CD8-positive, alpha-beta memory T cell (primary cell): ENCODE results near the gene SRRM4. TPM values are rescaled to one million over a fixed set of nuclear protein-coding genes. Genes with fewer than 3 reads are reported as not detected.

ENCODE experiments used
- CTCF ChIA-PET: fragments of 350-600 bp; sonication (Branson Sonifier 250); formaldehyde crosslinking; loops from one replicate; lab custom pipeline; 2021; ENCODE audit warnings: antibody characterized with exemption; lab: Charles Lee
- POLR2A ChIA-PET: fragments of 350-600 bp; sonication (Branson Sonifier 250); formaldehyde crosslinking; loops from one replicate; lab custom pipeline; 2021; ENCODE audit warnings: antibody characterized with exemption; lab: Charles Lee
- DNase-seq, 5 donors: peaks; one replicate each; pipeline versions ENCODE4 v3.0.0 to v3.0.0-alpha.2; 2020 to 2022; ENCODE audit warnings: mixed read lengths in 1 of 5
- H3K27ac ChIP-seq: one replicate; pipeline ENCODE4 v1.7.0; 2013; ENCODE audit warnings: low read depth, mild to moderate bottlenecking, low read length, moderate library complexity
- H3K27me3 ChIP-seq: 2 replicates; pipeline ENCODE4 v1.7.0; 2013; ENCODE audit warnings: low read length, mild to moderate bottlenecking; ENCODE audit not compliant: insufficient read depth, poor library complexity, severe bottlenecking
- H3K36me3 ChIP-seq: 2 replicates; pipeline ENCODE4 v1.7.0; 2013; ENCODE audit warnings: mild to moderate bottlenecking, low read length, moderate library complexity; ENCODE audit not compliant: insufficient read depth
- H3K4me1 ChIP-seq: 2 replicates; pipeline ENCODE4 v1.7.0; 2013; ENCODE audit warnings: mild to moderate bottlenecking, low read length, moderate library complexity; ENCODE audit not compliant: insufficient read depth
- H3K4me3 ChIP-seq: 2 replicates; pipeline ENCODE4 v1.7.0; 2013; ENCODE audit warnings: mild to moderate bottlenecking, low read length
- H3K9me3 ChIP-seq: 2 replicates; pipeline ENCODE4 v1.7.0; 2013; ENCODE audit warnings: mild to moderate bottlenecking, low read length
- H3K27ac Mint-ChIP-seq, 8 donors: one replicate each; pipeline ENCODE4 v1.8.0; 2020 to 2021; ENCODE audit warnings: mixed read lengths in 8 of 8, mild to moderate bottlenecking in 6 of 8, inconsistent platforms in 3 of 8, moderate library complexity in 3 of 8
- H3K27me3 Mint-ChIP-seq, 2 donors: one replicate each; pipeline ENCODE4 v1.8.0; 2020 to 2021; ENCODE audit warnings: mixed read lengths in 2 of 2, mild to moderate bottlenecking in 1 of 2, moderate library complexity in 1 of 2
- H3K36me3 Mint-ChIP-seq, 3 donors: one replicate each; pipeline ENCODE4 v1.8.0; 2020 to 2021; ENCODE audit warnings: mixed read lengths in 3 of 3, inconsistent platforms in 1 of 3, mild to moderate bottlenecking in 1 of 3
- H3K4me1 Mint-ChIP-seq, 3 donors: one replicate each; pipeline ENCODE4 v1.8.0; 2020 to 2021; ENCODE audit warnings: mixed read lengths in 3 of 3, inconsistent platforms in 1 of 3, mild to moderate bottlenecking in 1 of 3
- H3K4me3 Mint-ChIP-seq, 7 donors: one replicate each; pipeline ENCODE4 v1.8.0; 2020 to 2021; ENCODE audit warnings: mixed read lengths in 7 of 7, mild to moderate bottlenecking in 6 of 7, moderate library complexity in 4 of 7, inconsistent platforms in 2 of 7
- H3K9me3 Mint-ChIP-seq, 5 donors: one replicate each; pipeline ENCODE4 v1.8.0; 2020 to 2022; ENCODE audit warnings: mixed read lengths in 5 of 5, mild to moderate bottlenecking in 3 of 5, moderate library complexity in 2 of 5, inconsistent platforms in 1 of 5
- polyA plus RNA-seq: library from polyadenylated mRNA; unstranded; fragments of 300-500 nt; fragmentation: Illumina TruSeq; gene quantifications from one replicate; pipeline ENCODE4 v1.2.3, GENCODE V29; 2021
- total RNA-seq, 2 experiments: library from RNA; stranded (reverse); gene quantifications; one replicate each; pipeline ENCODE4 v1.2.3, GENCODE V29; 2021

SRRM4 gene
- total and polyA plus RNA-seq, 3 experiments from 2014 or later: not detected

DNA sequence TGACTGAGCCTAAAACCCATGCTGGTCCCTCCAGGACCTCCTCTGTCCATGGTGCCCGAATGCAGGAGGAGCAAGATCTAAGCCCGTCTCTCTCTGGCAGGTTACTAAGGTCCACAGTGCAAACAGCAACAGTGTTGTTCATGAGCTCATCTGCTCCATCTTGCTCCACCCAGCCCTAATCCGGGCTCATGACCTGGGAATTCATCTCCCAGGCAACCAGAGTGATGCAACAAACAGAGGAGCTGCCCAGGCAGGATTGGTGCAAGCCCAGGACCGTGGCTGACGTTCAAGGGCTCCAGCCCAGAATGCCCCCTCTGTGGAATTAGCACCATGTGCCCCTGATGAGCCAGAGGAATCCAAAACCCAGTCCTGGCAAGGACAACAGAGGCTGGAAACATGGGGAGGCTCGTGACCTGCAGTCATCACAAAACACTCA is 227.3 kb downstream of the SRRM4 start:
- CTCF ChIA-PET: no interaction called here
- H3K36me3 Mint-ChIP-seq: no peaks in the 10 kb centered on the region

DNA sequence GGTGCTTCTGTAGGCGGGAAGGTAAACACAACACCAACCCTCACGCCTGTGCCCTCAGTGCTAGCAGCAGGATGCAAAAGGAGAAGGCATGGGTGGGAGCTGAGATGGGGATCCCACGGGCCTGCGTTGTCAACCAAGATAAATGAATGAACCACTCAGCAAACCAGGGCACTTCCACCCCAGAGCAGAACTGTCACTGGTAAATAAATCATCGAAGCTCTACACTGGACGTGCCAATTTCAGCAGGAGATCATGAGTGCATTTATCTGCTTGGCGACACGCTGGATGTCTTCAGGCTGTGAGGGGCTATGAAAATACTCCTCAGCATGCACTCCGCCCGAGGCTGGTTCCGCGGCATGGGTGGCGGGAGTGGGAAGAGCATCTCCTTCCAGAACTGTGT is 230.5 kb downstream of the SRRM4 start:
- no peaks in the 10 kb centered on the region for H3K4me1 Mint-ChIP-seq
- Histone ChIP-seq H3K36me3 (no peaks in the 10 kb centered on the region), H3K27ac (no peak overlapping the region), H3K4me1 (no peaks in the 10 kb centered on the region), H3K27me3 (no peaks in the 10 kb centered on the region), H3K9me3 (no peaks in the 10 kb centered on the region), H3K4me3 (no peak overlapping the region)
- no peaks in the 10 kb centered on the region for H3K36me3 Mint-ChIP-seq
- peaks cover 0 to 3% (median 0%) of the 10 kb centered on the region in 5 donors for H3K9me3 Mint-ChIP-seq
- H3K27me3 Mint-ChIP-seq: no peaks in the 10 kb centered on the region
- no peak overlapping the region for H3K4me3 Mint-ChIP-seq
- DNase-seq: no peak
- CTCF ChIA-PET: no interaction called here
- H3K27ac Mint-ChIP-seq: no peak overlapping the region
- POLR2A ChIA-PET: no interaction called here

More for the DNA sequence above, 227.3 kb downstream of the SRRM4 start:
- Mint-ChIP-seq H3K27ac (no peak overlapping the region), H3K4me1 (no peaks in the 10 kb centered on the region), H3K9me3 (no peaks in the 10 kb centered on the region), H3K4me3 (no peak overlapping the region), H3K27me3 (peaks cover 0 to 1% of the 10 kb centered on the region in 2 donors)
- POLR2A ChIA-PET: no interaction called here
- Histone ChIP-seq H3K9me3 (no peaks in the 10 kb centered on the region), H3K27ac (no peak overlapping the region), H3K4me3 (no peak overlapping the region), H3K27me3 (no peaks in the 10 kb centered on the region), H3K36me3 (no peaks in the 10 kb centered on the region), H3K4me1 (no peaks in the 10 kb centered on the region)
- DNase-seq: no peak

Other genes starting within 250 kb of the SRRM4 start
- not detected for gene HSPB8, start 197.4 kb downstream of the SRRM4 start, total RNA-seq
- gene HSPB8, start 197.4 kb downstream of the SRRM4 start, polyA plus RNA-seq: not detected